NCI-H82 treated with DMSO at 0.1 percent for 48 hours (cell line): ENCODE data around the gene PRCD.

Source experiments
- DNase-seq: peaks from one replicate; lab custom pipeline; 2025; ENCODE audit not compliant: unreplicated experiment; lab: John Stamatoyannopoulos, UW

The PRCD gene

GRCh38 chr17:76567634-76568432 lies 28.0 kb downstream of the PRCD start:
- no peak for DNase-seq

GRCh38 chr17:76568811-76569221 lies 29.0 kb downstream of the PRCD start:
- DNase-seq = no peak

GRCh38 chr17:76569607-76570279 lies 29.9 kb downstream of the PRCD start:
- DNase-seq = no peak

- DNase-seq = no peak
Measured at GRCh38 chr17:76570457-76570856, 30.6 kb downstream of the PRCD start.

- DNase-seq = no peak
Measured at GRCh38 chr17:76570877-76571471, 31.1 kb downstream of the PRCD start.

- DNase-seq = no peak
Measured at GRCh38 chr17:76572201-76572910, 32.5 kb downstream of the PRCD start.

GRCh38 chr17:76573096-76573495 lies 33.3 kb downstream of the PRCD start:
- no peak for DNase-seq

GRCh38 chr17:76574166-76574565 lies 34.3 kb downstream of the PRCD start:
- no peak for DNase-seq

- no peak for DNase-seq
Measured at GRCh38 chr17:76575570-76575969, 35.7 kb downstream of the PRCD start.

GRCh38 chr17:76576189-76576588 lies 36.3 kb downstream of the PRCD start:
- DNase-seq = no peak

GRCh38 chr17:76577876-76578275 lies 38.0 kb downstream of the PRCD start:
- DNase-seq = peak; percentile 82

- no peak for DNase-seq
Measured at GRCh38 chr17:76578376-76578775, 38.5 kb downstream of the PRCD start.

GRCh38 chr17:76579281-76579680 lies 39.4 kb downstream of the PRCD start:
- no peak for DNase-seq

- no peak for DNase-seq
Measured at GRCh38 chr17:76581515-76581914, 41.7 kb downstream of the PRCD start.

- no peak for DNase-seq
Measured at GRCh38 chr17:76582660-76583059, 42.8 kb downstream of the PRCD start.

- no peak for DNase-seq
Measured at GRCh38 chr17:76584427-76585032, 44.7 kb downstream of the PRCD start.

- no peak for DNase-seq
Measured at GRCh38 chr17:76585033-76585648, 45.3 kb downstream of the PRCD start.

GRCh38 chr17:76585649-76586593 lies 46.1 kb downstream of the PRCD start, which contains the start of gene ST6GALNAC2:
Gene ST6GALNAC2 (minus strand): TSS chr17:76585860. CDS start chr17:76585808, 52 bp downstream.
- DNase-seq = no peak

GRCh38 chr17:76586741-76587487 lies 47.1 kb downstream of the PRCD start:
- DNase-seq = no peak
